GM23338 (cell line): Measurements from ENCODE around the gene IGLL5.
"Not testable (repeated sequence)": the region's sequence is repeated elsewhere in the genome, so short reads cannot be mapped to it uniquely, and the experiment has no call there.

ENCODE experiments used
- CREB1 ChIP-seq: fragments of 250-450 bp; sonication (Bioruptor Pico); IDR thresholded peaks from 2 replicates; pipeline ENCODE4 v1.5.0; 2020; ENCODE audit warnings: low read depth, mild to moderate bottlenecking, moderate library complexity
- CTCF ChIP-seq, 2 experiments: fragments of 200-600 bp in 1 of 2; sonication (generic) in 1 of 2; conservative IDR thresholded peaks; 2 replicates each; pipeline versions ENCODE4 v1.5.1 to v1.6.1; 2016 to 2017; ENCODE audit warnings: antibody characterized with exemption in 2 of 2, low read depth in 2 of 2, mild to moderate bottlenecking in 2 of 2, moderate library complexity in 1 of 2
- EZH2 ChIP-seq: fragments of 200-600 bp; sonication (generic); IDR thresholded peaks from one replicate; pipeline ENCODE4 v1.8.0; 2017; ENCODE audit warnings: antibody characterized with exemption, mild to moderate bottlenecking, low read depth; ENCODE audit not compliant: unreplicated experiment
- EZH2phosphoT487 ChIP-seq: fragments of 200-600 bp; sonication (generic); IDR thresholded peaks from one replicate; pipeline ENCODE4 v1.8.1; 2018; ENCODE audit warnings: antibody characterized with exemption; ENCODE audit not compliant: unreplicated experiment
- JUNB ChIP-seq: IDR thresholded peaks from one replicate; pipeline ENCODE4 v1.6.1; 2016; ENCODE audit warnings: antibody characterized with exemption; ENCODE audit not compliant: unreplicated experiment
- NANOG ChIP-seq: IDR thresholded peaks from 2 replicates; pipeline ENCODE4 v1.6.1; 2016; ENCODE audit warnings: antibody characterized with exemption, borderline replicate concordance
- POLR2AphosphoS5 ChIP-seq: IDR thresholded peaks from 2 replicates; pipeline ENCODE4 v1.6.1; 2016; ENCODE audit warnings: antibody characterized with exemption, low read depth
- REST ChIP-seq: IDR thresholded peaks from one replicate; pipeline ENCODE4 v1.6.1; 2018; ENCODE audit warnings: antibody characterized with exemption; ENCODE audit not compliant: unreplicated experiment

GRCh38 chr22:22904736-22905135 lies 17.1 kb downstream of the IGLL5 start:
- TF ChIP-seq CTCF (conservative IDR thresholded peaks at IDR 0.05; ENCODE audit: low read depth in 2 of 2); POLR2AphosphoS5; CREB1; EZH2; EZH2phosphoT487; REST; JUNB; NANOG: not testable (repeated sequence)
